GM23248 (cell line): ENCODE measurements around the gene PALD1. TPM values are rescaled to one million over a fixed set of nuclear protein-coding genes. Genes with fewer than 3 reads are reported as not detected.

Experiments used
- DNase-seq: peaks from one replicate; pipeline ENCODE4 v3.0.0-alpha.2; 2015
- H2AFZ ChIP-seq: fragments of 200-600 bp; sonication (generic); 2 replicates; pipeline ENCODE4 v1.6.1; 2016; ENCODE audit warnings: antibody characterized with exemption
- H3F3A ChIP-seq: fragments of 200-600 bp; sonication (generic); 2 replicates; pipeline ENCODE4 v1.6.1; 2016; ENCODE audit warnings: mild to moderate bottlenecking, antibody characterized with exemption, mixed run types; ENCODE audit not compliant: insufficient read depth
- H3K27ac ChIP-seq: fragments of 200-600 bp; sonication (generic); 2 replicates; pipeline ENCODE4 v1.5.1; 2016; ENCODE audit warnings: mild to moderate bottlenecking
- H3K27me3 ChIP-seq: fragments of 200-600 bp; sonication (generic); replicated peaks from 2 replicates; pipeline ENCODE4 v1.6.1; 2016; ENCODE audit warnings: mild to moderate bottlenecking; ENCODE audit not compliant: insufficient read depth
- H3K36me3 ChIP-seq: fragments of 200-600 bp; sonication (generic); 2 replicates; pipeline ENCODE4 v1.6.1; 2016; ENCODE audit warnings: low read depth, mild to moderate bottlenecking
- H3K4me1 ChIP-seq: fragments of 200-600 bp; sonication (generic); 2 replicates; pipeline ENCODE4 v1.6.1; 2016; ENCODE audit warnings: mild to moderate bottlenecking; ENCODE audit not compliant: insufficient read depth
- H3K4me2 ChIP-seq: fragments of 200-600 bp; sonication (generic); one replicate; pipeline ENCODE4 v1.6.1; 2016; ENCODE audit warnings: mild to moderate bottlenecking; ENCODE audit not compliant: unreplicated experiment
- H3K4me3 ChIP-seq: fragments of 200-600 bp; sonication (generic); 2 replicates; pipeline ENCODE4 v1.5.1; 2016; ENCODE audit warnings: mild to moderate bottlenecking
- H3K79me2 ChIP-seq: fragments of 200-600 bp; sonication (generic); 2 replicates; pipeline ENCODE4 v1.6.1; 2016; ENCODE audit warnings: mild to moderate bottlenecking; ENCODE audit not compliant: insufficient read depth
- H3K9ac ChIP-seq: fragments of 200-600 bp; sonication (generic); 2 replicates; pipeline ENCODE4 v1.6.1; 2016; ENCODE audit warnings: mild to moderate bottlenecking
- H3K9me2 ChIP-seq: fragments of 200-600 bp; sonication (generic); 2 replicates; pipeline ENCODE4 v1.6.1; 2016; ENCODE audit warnings: mixed run types, mild to moderate bottlenecking, moderate library complexity; ENCODE audit not compliant: insufficient read depth
- H3K9me3 ChIP-seq: fragments of 200-600 bp; sonication (generic); one replicate; pipeline ENCODE4 v1.6.1; 2017; ENCODE audit warnings: low read depth
- H4K20me1 ChIP-seq: fragments of 200-600 bp; sonication (generic); 2 replicates; pipeline ENCODE4 v1.6.0; 2016; ENCODE audit not compliant: insufficient read depth
- EZH2 ChIP-seq: fragments of 200-600 bp; sonication (generic); IDR thresholded peaks from 2 replicates; pipeline ENCODE4 v1.6.1; 2018; ENCODE audit warnings: antibody characterized with exemption, mild to moderate bottlenecking; ENCODE audit not compliant: insufficient read depth, poor library complexity, severe bottlenecking
- EZH2phosphoT487 ChIP-seq: fragments of 200-600 bp; sonication (generic); IDR thresholded peaks from 2 replicates; pipeline ENCODE4 v1.6.1; 2018; ENCODE audit warnings: antibody characterized with exemption, moderate library complexity, mild to moderate bottlenecking, low read depth; ENCODE audit not compliant: insufficient read depth
- WGBS, 2 experiments: methylation state at CpG; one replicate each; pipeline ENCODE4 v1.1.6; 2015 to 2017; ENCODE audit warnings: low lambda C conversion rate in 2 of 2, low coverage in 1 of 2; ENCODE audit errors: missing lambda C conversion rate in 2 of 2; 5-methylcytosine and 5-hydroxymethylcytosine counted together
- in situ Hi-C: fragments of 300-500 bp; cut with MboI; formaldehyde crosslinking; loops from 2 replicates; pipeline ENCODE4 v1.15.0; 2020
- polyA plus RNA-seq: library from polyadenylated mRNA; unstranded; fragments of >200 nt; fragmentation: Nextera tagmentation; extraction: Ambion mirVana; gene quantifications from 2 replicates; pipeline ENCODE4 v1.2.1, GENCODE V29; 2016
- total RNA-seq: library from RNA; depleted of rRNA; stranded (reverse); fragments of >200 nt; shearing (Covaris generic); gene quantifications from 2 replicates; pipeline ENCODE4 v1.2.3, GENCODE V29; 2014

PALD1 gene
- total and polyA plus RNA-seq, 2 experiments from 2014 or later: not detected

DNA sequence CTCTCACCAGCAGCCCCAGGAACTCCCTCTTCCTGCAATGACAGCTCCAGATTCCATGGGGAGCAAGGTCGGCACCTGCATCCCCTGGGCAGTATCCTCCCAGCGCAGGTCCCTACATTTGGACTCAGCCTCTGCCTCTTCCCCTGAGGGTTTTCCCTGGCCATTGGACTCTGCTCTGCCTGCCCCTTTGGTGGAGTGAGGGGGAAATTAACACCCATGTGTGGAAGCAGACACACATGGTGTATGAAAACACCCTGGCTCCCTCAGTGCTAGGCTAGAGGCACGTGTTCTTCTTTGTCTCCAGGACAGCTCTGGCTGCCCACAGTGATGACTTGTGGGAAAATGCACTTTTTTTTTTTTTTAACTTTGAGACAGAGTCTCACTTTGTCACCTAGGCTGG is 115.6 kb downstream of the PALD1 start:
- no peak for DNase-seq
- Histone ChIP-seq H3K9me3 (no peaks in the 10 kb centered on the region), H3K4me1 (no peaks in the 10 kb centered on the region), H3K79me2 (no peaks in the 10 kb centered on the region), H3F3A (no peaks in the 10 kb centered on the region), H4K20me1 (no peaks in the 10 kb centered on the region), H3K4me2 (no peak overlapping the region), H3K27ac (no peak overlapping the region), H3K27me3 (peaks cover 10% of the 10 kb centered on the region; the same call in 1 of the 2 replicates), H3K4me3 (no peak overlapping the region), H3K36me3 (no peaks in the 10 kb centered on the region), H3K9me2 (no peaks in the 10 kb centered on the region), H2AFZ (no peak overlapping the region), H3K9ac (no peak overlapping the region)
- no peak for TF ChIP-seq EZH2phosphoT487
- no peak for TF ChIP-seq EZH2
- WGBS, 2 experiments: 83% methylated on average over 3 of the region's 3 CpGs
- in situ Hi-C loops: no loop called here

GRCh38 chr10:70595566-70596016 is 117.0 kb downstream of the PALD1 start:
- in situ Hi-C loops: no loop called here
- no peak overlapping the region for H2AFZ ChIP-seq
- no peak for DNase-seq

DNA sequence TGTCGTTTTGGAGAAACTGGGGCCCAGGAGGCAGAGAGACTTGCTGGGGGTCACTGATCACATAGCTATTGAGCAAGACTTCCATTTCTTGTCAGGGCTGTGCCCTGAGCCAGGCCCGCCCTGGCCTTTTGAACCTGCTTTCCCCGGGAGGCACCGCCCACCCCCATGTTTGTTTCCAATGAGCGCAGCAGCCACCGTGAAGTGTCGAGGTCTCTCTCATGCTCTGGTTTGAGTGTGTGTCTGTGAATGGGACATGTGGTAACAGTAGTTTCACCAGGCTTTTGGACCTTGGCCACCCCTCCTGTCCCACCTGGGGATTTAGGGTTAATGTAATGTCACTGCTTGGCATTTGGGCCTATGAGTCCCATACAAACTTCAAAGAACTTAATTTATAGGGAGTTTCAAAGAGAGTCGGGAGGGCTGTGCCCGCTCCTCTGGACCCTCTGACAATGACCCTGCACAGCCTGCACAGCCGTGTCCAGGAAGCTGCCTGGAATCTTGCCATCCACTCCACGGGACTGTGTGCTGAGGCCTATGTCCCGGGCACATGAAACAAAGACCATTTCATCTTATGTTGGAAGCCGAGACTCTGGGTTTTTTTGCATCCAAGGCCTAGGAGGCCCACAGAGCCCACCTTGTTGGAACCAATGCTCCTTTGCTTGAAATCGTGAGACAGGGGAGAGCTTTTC is 117.7 kb downstream of the PALD1 start:
- Histone ChIP-seq H3F3A (no peaks in the 10 kb centered on the region), H2AFZ (no peak overlapping the region), H3K4me2 (no peak overlapping the region), H3K4me1 (no peaks in the 10 kb centered on the region), H3K36me3 (no peaks in the 10 kb centered on the region), H3K4me3 (no peak overlapping the region), H3K9me2 (no peaks in the 10 kb centered on the region), H3K9ac (no peak overlapping the region), H3K9me3 (no peaks in the 10 kb centered on the region), H3K27ac (no peak overlapping the region), H3K27me3 (peaks cover 10% of the 10 kb centered on the region; the same call in 1 of the 2 replicates), H3K79me2 (no peaks in the 10 kb centered on the region), H4K20me1 (no peaks in the 10 kb centered on the region)
- no peak for DNase-seq
- WGBS, 2 experiments: 64 to 70% methylated on average over 14 of the region's 14 CpGs
- TF ChIP-seq EZH2: no peak
- TF ChIP-seq EZH2phosphoT487: no peak
- in situ Hi-C loops: no loop called here

More at GRCh38 chr10:70595566-70596016, 117.0 kb downstream of the PALD1 start:
- H3K9ac ChIP-seq: no peak overlapping the region
- H3K4me2 ChIP-seq: no peak overlapping the region
- H3K9me3 ChIP-seq: no peaks in the 10 kb centered on the region
- no peaks in the 10 kb centered on the region for H3K36me3 ChIP-seq
- peaks cover 10% of the 10 kb centered on the region; the same call in 1 of the 2 replicates for H3K27me3 ChIP-seq
- no peak overlapping the region for H3K4me3 ChIP-seq
- H3K27ac ChIP-seq: no peak overlapping the region
- WGBS, 2 experiments: 83 to 89% methylated on average over 5 of the region's 5 CpGs
- no peaks in the 10 kb centered on the region for H3K9me2 ChIP-seq
- TF ChIP-seq EZH2: no peak
- no peak for TF ChIP-seq EZH2phosphoT487
- H3F3A ChIP-seq: no peaks in the 10 kb centered on the region
- H3K4me1 ChIP-seq: no peaks in the 10 kb centered on the region
- no peaks in the 10 kb centered on the region for H4K20me1 ChIP-seq
- no peaks in the 10 kb centered on the region for H3K79me2 ChIP-seq

DNA sequence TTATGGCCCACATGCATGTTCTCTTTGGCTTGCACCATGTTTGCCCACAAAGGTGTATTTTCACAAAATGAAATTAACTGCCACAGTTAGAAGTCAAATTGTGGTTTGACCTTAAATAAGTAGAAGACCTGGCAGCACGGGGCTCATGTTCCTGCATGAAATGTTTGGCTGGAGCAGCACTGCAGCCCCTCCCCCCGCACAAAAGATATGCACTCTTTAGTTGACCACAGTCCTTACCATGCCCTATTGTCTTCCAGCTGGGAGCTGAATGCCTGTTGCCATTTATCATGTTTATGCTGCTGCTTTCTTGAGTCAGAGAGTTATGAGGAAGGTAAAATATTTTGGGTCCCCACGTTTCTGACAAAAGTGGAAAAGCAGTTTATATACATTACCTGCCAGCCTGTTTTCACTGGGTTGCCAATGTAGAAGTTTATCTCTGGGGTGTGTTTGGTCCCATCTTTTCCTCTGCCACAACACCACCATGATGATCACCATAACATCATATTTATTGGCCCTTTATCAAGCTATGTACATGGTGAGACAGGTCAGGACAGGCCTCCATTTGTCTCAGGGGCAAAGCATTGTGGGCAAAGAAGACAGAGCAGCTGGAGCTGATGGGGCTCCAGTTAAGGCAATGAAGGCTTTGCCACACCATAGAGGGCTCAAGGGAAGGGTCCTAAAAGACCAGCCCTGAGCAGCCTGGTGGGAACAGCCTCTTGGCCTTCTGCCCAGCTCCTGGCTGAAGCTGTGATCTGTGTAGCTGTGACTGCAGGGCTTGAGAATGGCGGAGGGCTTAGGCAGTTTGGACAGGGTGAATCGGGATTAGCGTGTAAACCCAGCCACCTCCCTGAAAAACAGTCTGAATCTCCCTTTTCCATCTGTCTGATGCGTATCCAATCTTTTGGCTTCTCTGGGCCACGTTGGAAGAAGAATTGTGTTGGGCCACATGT is 118.6 kb downstream of the PALD1 start:
- Histone ChIP-seq H3F3A (no peaks in the 10 kb centered on the region), H4K20me1 (no peaks in the 10 kb centered on the region), H3K9ac (no peak overlapping the region), H3K27ac (no peak overlapping the region), H3K36me3 (no peaks in the 10 kb centered on the region), H3K9me2 (no peaks in the 10 kb centered on the region), H3K27me3 (0 out of 2 replicates have a peak, but pooled peaks cover 3% of the 10 kb centered on the region), H3K4me3 (no peak overlapping the region), H2AFZ (no peak overlapping the region), H3K4me1 (no peaks in the 10 kb centered on the region), H3K4me2 (no peak overlapping the region), H3K79me2 (no peaks in the 10 kb centered on the region), H3K9me3 (no peaks in the 10 kb centered on the region)
- 70 to 71% methylated on average over 8 of the region's 8 CpGs for WGBS, 2 experiments
- TF ChIP-seq EZH2phosphoT487 (no peak), EZH2 (no peak)
- in situ Hi-C loops: no loop called here
- DNase-seq: no peak
